GM12874 (cell line): ENCODE results near the gene NUDT13.

Experiments
- CTCF ChIP-seq: IDR thresholded peaks from 2 replicates; pipeline ENCODE4 v1.5.1; 2011; ENCODE audit warnings: low read depth, mild to moderate bottlenecking, control low read depth, low read length, moderate library complexity; ENCODE audit not compliant: insufficient read depth

The NUDT13 gene

GRCh38 chr10:73131913-73132686 lies 21.8 kb downstream of the NUDT13 start:
- TF ChIP-seq CTCF, result no peak

- no peak for TF ChIP-seq CTCF
Measured at GRCh38 chr10:73134727-73135126, 24.5 kb downstream of the NUDT13 start.

DNA sequence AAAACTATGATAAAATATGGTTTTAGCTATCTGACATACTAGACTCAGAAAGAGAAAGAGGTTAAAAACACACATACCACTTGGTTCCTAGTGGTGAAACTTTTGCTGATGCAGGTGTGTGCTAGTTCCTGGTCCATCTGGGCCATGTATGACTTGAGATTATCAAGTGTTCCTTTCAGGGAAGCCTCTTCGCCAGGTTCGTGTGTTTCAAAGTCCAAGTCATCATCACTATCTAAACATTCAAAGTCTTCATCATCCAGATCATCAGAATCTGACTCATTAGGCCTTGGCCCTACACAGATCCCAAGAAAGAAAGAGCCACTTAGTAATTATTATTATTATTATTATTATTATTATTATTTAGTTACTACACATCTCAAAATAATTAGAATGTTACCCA lies 26.4 kb downstream of the NUDT13 start:
- TF ChIP-seq CTCF, result no peak

DNA sequence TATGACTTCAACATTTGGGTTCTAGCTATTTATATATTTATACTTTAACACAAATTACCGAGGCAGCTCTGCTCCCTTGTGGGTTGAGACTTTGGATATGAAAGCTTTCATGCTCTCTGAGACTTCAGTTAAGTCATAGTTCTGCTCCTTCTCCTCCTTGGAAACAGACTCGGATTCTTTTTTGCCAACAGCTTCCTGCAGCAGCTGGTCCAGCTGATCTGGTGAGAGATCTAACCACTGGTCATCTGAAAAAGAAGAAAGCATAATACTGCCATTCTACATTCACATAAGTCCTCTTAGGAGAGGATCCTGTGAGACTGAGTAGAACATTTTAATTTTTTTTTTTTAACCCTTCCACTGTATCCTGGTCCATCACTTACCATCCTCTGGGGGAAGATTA lies 29.0 kb downstream of the NUDT13 start:
- no peak for TF ChIP-seq CTCF

GRCh38 chr10:73141603-73142002 lies 31.3 kb downstream of the NUDT13 start:
- no peak for TF ChIP-seq CTCF

- no peak for TF ChIP-seq CTCF
Measured at GRCh38 chr10:73152009-73152408, 41.8 kb downstream of the NUDT13 start.

- no peak for TF ChIP-seq CTCF
Measured at GRCh38 chr10:73156054-73156453, 45.8 kb downstream of the NUDT13 start.
